Measurements from ENCODE around the gene PCAT7. TPM values are rescaled to one million over a fixed set of nuclear protein-coding genes. Genes with fewer than 3 reads are reported as not detected.
"Not testable (repeated sequence)": the region's sequence is repeated elsewhere in the genome, so short reads cannot be mapped to it uniquely, and the experiment has no call there.

The PCAT7 gene
- total RNA-seq, 2 donors from 2014 or later, result not detected

- no peak overlapping the region for H3K27ac Mint-ChIP-seq
- no peaks in the 10 kb centered on the region for H3K4me1 Mint-ChIP-seq
- no peak for ATAC-seq (replicated peaks)
- H3K27me3 Mint-ChIP-seq, result peaks cover 10% of the 10 kb centered on the region
- H3K4me3 Mint-ChIP-seq, result no peak overlapping the region
- H3K9me3 Mint-ChIP-seq, result no peaks in the 10 kb centered on the region
- H3K36me3 Mint-ChIP-seq (ENCODE audit: low read depth), result no peaks in the 10 kb centered on the region
Observed at GRCh38 chr9:94538908-94539307, 16.0 kb upstream of the PCAT7 start.

- not testable (repeated sequence) for H3K9me3 Mint-ChIP-seq, H3K4me3 Mint-ChIP-seq, H3K27ac Mint-ChIP-seq
Observed at GRCh38 chr9:94544335-94544734, 10.5 kb upstream of the PCAT7 start.

GRCh38 chr9:94545940-94546339 is 8.9 kb upstream of the PCAT7 start:
- Mint-ChIP-seq H3K9me3 (no peaks in the 10 kb centered on the region), H3K4me1 (no peaks in the 10 kb centered on the region), H3K36me3 (ENCODE audit: low read depth) (no peaks in the 10 kb centered on the region), H3K27me3 (peaks cover 12% of the 10 kb centered on the region), H3K27ac (no peak overlapping the region), H3K4me3 (no peak overlapping the region)
- no peak for ATAC-seq (replicated peaks)

More at GRCh38 chr9:94544335-94544734, 10.5 kb upstream of the PCAT7 start:
- H3K4me1 Mint-ChIP-seq; ATAC-seq (replicated peaks); H3K36me3 Mint-ChIP-seq (ENCODE audit: low read depth): not testable (repeated sequence)
- H3K27me3 Mint-ChIP-seq, result peaks cover 10% of the 10 kb centered on the region

GRCh38 chr9:94553029-94553938 is 1.6 kb upstream of the PCAT7 start:
- Mint-ChIP-seq H3K9me3 (no peaks in the 10 kb centered on the region), H3K27ac (no peak overlapping the region), H3K4me1 (no peaks in the 10 kb centered on the region), H3K4me3 (no peak overlapping the region), H3K27me3 (peaks cover 15% of the 10 kb centered on the region), H3K36me3 (ENCODE audit: low read depth) (no peaks in the 10 kb centered on the region)
- no peak for ATAC-seq (replicated peaks)

- Mint-ChIP-seq H3K36me3 (ENCODE audit: low read depth) (no peaks in the 10 kb centered on the region), H3K27ac (no peak overlapping the region), H3K4me1 (no peaks in the 10 kb centered on the region), H3K27me3 (peaks cover 15% of the 10 kb centered on the region), H3K9me3 (no peaks in the 10 kb centered on the region), H3K4me3 (no peak overlapping the region)
- ATAC-seq (replicated peaks), result no peak
Observed at GRCh38 chr9:94554078-94554438, 825 bp upstream of the PCAT7 start.

GRCh38 chr9:94557376-94557775 is 2.5 kb downstream of the PCAT7 start:
- no peak overlapping the region for H3K4me3 Mint-ChIP-seq
- no peaks in the 10 kb centered on the region for H3K9me3 Mint-ChIP-seq
- no peaks in the 10 kb centered on the region for H3K4me1 Mint-ChIP-seq
- peaks cover 15% of the 10 kb centered on the region for H3K27me3 Mint-ChIP-seq
- no peak for ATAC-seq (replicated peaks)
- no peaks in the 10 kb centered on the region for H3K36me3 Mint-ChIP-seq (ENCODE audit: low read depth)
- H3K27ac Mint-ChIP-seq, result no peak overlapping the region

GRCh38 chr9:94560237-94560636 is 5.4 kb downstream of the PCAT7 start:
- Mint-ChIP-seq H3K27ac (no peak overlapping the region), H3K27me3 (peaks cover 14% of the 10 kb centered on the region), H3K4me1 (no peaks in the 10 kb centered on the region), H3K36me3 (ENCODE audit: low read depth) (no peaks in the 10 kb centered on the region), H3K9me3 (no peaks in the 10 kb centered on the region), H3K4me3 (no peak overlapping the region)
- ATAC-seq (replicated peaks), result peak; percentile 70

- no peak overlapping the region for H3K4me3 Mint-ChIP-seq
- H3K4me1 Mint-ChIP-seq, result no peaks in the 10 kb centered on the region
- ATAC-seq (replicated peaks), result no peak
- peaks cover 14% of the 10 kb centered on the region for H3K27me3 Mint-ChIP-seq
- no peaks in the 10 kb centered on the region for H3K9me3 Mint-ChIP-seq
- H3K36me3 Mint-ChIP-seq (ENCODE audit: low read depth), result no peaks in the 10 kb centered on the region
- no peak overlapping the region for H3K27ac Mint-ChIP-seq
Observed at GRCh38 chr9:94563548-94563947, 8.7 kb downstream of the PCAT7 start.

- H3K9me3 Mint-ChIP-seq; H3K27ac Mint-ChIP-seq; ATAC-seq (replicated peaks); H3K36me3 Mint-ChIP-seq (ENCODE audit: low read depth); H3K4me1 Mint-ChIP-seq; H3K4me3 Mint-ChIP-seq: not testable (repeated sequence)
- H3K27me3 Mint-ChIP-seq, result peaks cover 14% of the 10 kb centered on the region
Observed at GRCh38 chr9:94564279-94564678, 9.4 kb downstream of the PCAT7 start.

- no peak for ATAC-seq (replicated peaks)
- Mint-ChIP-seq H3K36me3 (ENCODE audit: low read depth) (no peaks in the 10 kb centered on the region), H3K9me3 (no peaks in the 10 kb centered on the region), H3K27ac (no peak overlapping the region), H3K27me3 (peaks cover 10% of the 10 kb centered on the region), H3K4me3 (no peak overlapping the region), H3K4me1 (no peaks in the 10 kb centered on the region)
Observed at GRCh38 chr9:94566550-94566949, 11.7 kb downstream of the PCAT7 start.

GRCh38 chr9:94567271-94567670 is 12.4 kb downstream of the PCAT7 start:
- H3K9me3 Mint-ChIP-seq, result no peaks in the 10 kb centered on the region
- H3K4me1 Mint-ChIP-seq, result no peaks in the 10 kb centered on the region
- no peak for ATAC-seq (replicated peaks)

GRCh38 chr9:94568250-94568889 is 13.5 kb downstream of the PCAT7 start:
- H3K36me3 Mint-ChIP-seq (ENCODE audit: low read depth), result no peaks in the 10 kb centered on the region
- H3K27ac Mint-ChIP-seq, result no peak overlapping the region
- no peak for ATAC-seq (replicated peaks)
- no peaks in the 10 kb centered on the region for H3K4me1 Mint-ChIP-seq
- no peaks in the 10 kb centered on the region for H3K9me3 Mint-ChIP-seq
- peaks cover 17% of the 10 kb centered on the region for H3K27me3 Mint-ChIP-seq
- no peak overlapping the region for H3K4me3 Mint-ChIP-seq

More at GRCh38 chr9:94567271-94567670, 12.4 kb downstream of the PCAT7 start:
- H3K27me3 Mint-ChIP-seq, result peaks cover 14% of the 10 kb centered on the region
- H3K36me3 Mint-ChIP-seq (ENCODE audit: low read depth), result no peaks in the 10 kb centered on the region
- H3K4me3 Mint-ChIP-seq, result no peak overlapping the region
- H3K27ac Mint-ChIP-seq, result no peak overlapping the region

GRCh38 chr9:94568972-94569712 is 14.3 kb downstream of the PCAT7 start:
- H3K4me3 Mint-ChIP-seq, result no peak overlapping the region
- H3K4me1 Mint-ChIP-seq, result no peaks in the 10 kb centered on the region
- no peak overlapping the region for H3K27ac Mint-ChIP-seq
- H3K36me3 Mint-ChIP-seq (ENCODE audit: low read depth), result no peaks in the 10 kb centered on the region
- ATAC-seq (replicated peaks), result no peak
- H3K9me3 Mint-ChIP-seq, result no peaks in the 10 kb centered on the region
- H3K27me3 Mint-ChIP-seq, result peaks cover 14% of the 10 kb centered on the region

- Mint-ChIP-seq H3K27ac (no peak overlapping the region), H3K36me3 (ENCODE audit: low read depth) (no peaks in the 10 kb centered on the region), H3K4me3 (no peak overlapping the region), H3K27me3 (peaks cover 19% of the 10 kb centered on the region), H3K4me1 (no peaks in the 10 kb centered on the region), H3K9me3 (no peaks in the 10 kb centered on the region)
- ATAC-seq (replicated peaks), result no peak
Observed at GRCh38 chr9:94576131-94576530, 21.2 kb downstream of the PCAT7 start.
